ENCODE results near the gene C1R.

DNA sequence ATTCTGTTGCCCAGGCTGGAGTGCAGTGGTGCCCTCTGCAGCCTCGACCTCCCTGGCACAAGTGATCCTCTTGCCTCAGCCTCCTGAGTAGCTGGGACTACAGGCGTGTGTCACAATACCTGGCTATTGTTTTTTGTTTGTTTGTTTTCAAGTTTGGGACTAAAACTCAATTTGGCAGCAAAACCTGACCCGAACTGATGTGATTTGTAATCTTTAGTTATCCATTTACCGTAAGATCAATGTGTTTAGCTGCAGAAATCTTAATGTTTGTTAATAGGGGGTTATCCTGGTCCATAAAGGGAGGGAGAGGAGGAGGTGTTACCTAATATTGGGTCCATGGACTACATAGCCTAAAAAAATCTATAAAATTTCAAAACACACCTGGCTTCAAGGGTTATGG is 32.5 kb downstream of the C1R start:
- TF ChIP-seq ZNF274 (IDR thresholded peaks at IDR 0.05; ENCODE audit: low read depth, low read length) (no peak), YY1 (IDR thresholded peaks at IDR 0.05; ENCODE audit: insufficient read depth, insufficient read length) (no peak)

Measured in NT2/D1 (cell line).